KMS-11 (cell line): ENCODE measurements around the gene XAB2.

Experiments
- H2AFZ ChIP-seq: fragments of 200-600 bp; sonication (generic); 2 replicates; pipeline ENCODE4 v1.6.1; 2016; ENCODE audit warnings: antibody characterized with exemption, mixed run types, low read depth
- H3K27ac ChIP-seq: fragments of 200-600 bp; sonication (generic); 2 replicates; pipeline ENCODE4 v1.6.1; 2016; ENCODE audit warnings: mild to moderate bottlenecking, mixed run types
- H3K27me3 ChIP-seq: fragments of 200-600 bp; sonication (generic); 2 replicates; pipeline ENCODE4 v1.6.1; 2017; ENCODE audit warnings: mild to moderate bottlenecking, low read depth, mixed run types, moderate library complexity; ENCODE audit not compliant: insufficient read depth
- H3K36me3 ChIP-seq: fragments of 200-600 bp; sonication (generic); 2 replicates; pipeline ENCODE4 v1.6.1; 2017; ENCODE audit warnings: mild to moderate bottlenecking, mixed run types; ENCODE audit not compliant: insufficient read depth
- H3K4me1 ChIP-seq: fragments of 200-600 bp; sonication (generic); 2 replicates; pipeline ENCODE4 v1.6.1; 2016; ENCODE audit warnings: mild to moderate bottlenecking, low read depth, mixed run types; ENCODE audit not compliant: poor library complexity, severe bottlenecking
- H3K4me2 ChIP-seq: fragments of 200-600 bp; sonication (generic); 2 replicates; pipeline ENCODE4 v1.7.0; 2016; ENCODE audit warnings: mild to moderate bottlenecking, mixed run types
- H3K4me3 ChIP-seq: fragments of 200-600 bp; sonication (generic); IDR thresholded peaks from 2 replicates; pipeline ENCODE4 v1.6.1; 2017; ENCODE audit warnings: low read depth, low read length, mixed read lengths; ENCODE audit not compliant: insufficient read depth
- H3K79me2 ChIP-seq: fragments of 200-600 bp; sonication (generic); 2 replicates; pipeline ENCODE4 v1.6.1; 2016; ENCODE audit warnings: low read depth, mixed run types; ENCODE audit not compliant: insufficient read depth
- H3K9ac ChIP-seq: fragments of 200-600 bp; sonication (generic); 2 replicates; pipeline ENCODE4 v1.6.1; 2016; ENCODE audit warnings: mild to moderate bottlenecking, mixed run types
- H4K20me1 ChIP-seq: fragments of 200-600 bp; sonication (generic); 2 replicates; pipeline ENCODE4 v1.6.1; 2016; ENCODE audit warnings: mild to moderate bottlenecking, mixed run types; ENCODE audit not compliant: insufficient read depth
- CTCF ChIP-seq: fragments of 200-600 bp; sonication (generic); conservative IDR thresholded peaks from 2 replicates; pipeline ENCODE4 v1.6.1; 2017; ENCODE audit warnings: low read depth, mild to moderate bottlenecking, antibody characterized with exemption, low read length, moderate library complexity, mixed read lengths

Gene XAB2

GRCh38 chr19:7657131-7657751, 27.9 kb upstream of the XAB2 start:
- H2AFZ ChIP-seq: no peak overlapping the region
- no peak overlapping the region for H3K9ac ChIP-seq
- no peak for TF ChIP-seq CTCF

GRCh38 chr19:7655581-7655980, 26.2 kb upstream of the XAB2 start:
- no peak overlapping the region for H3K27ac ChIP-seq
- peaks cover 29% of the 10 kb centered on the region; the same call in 1 of the 2 replicates for H3K27me3 ChIP-seq
- peaks cover 8% of the 10 kb centered on the region for H3K4me1 ChIP-seq
- H3K79me2 ChIP-seq: no peaks in the 10 kb centered on the region
- H3K9ac ChIP-seq: no peak overlapping the region
- no peak overlapping the region for H3K4me2 ChIP-seq
- no peak overlapping the region for H2AFZ ChIP-seq
- no peaks in the 10 kb centered on the region for H4K20me1 ChIP-seq
- H3K36me3 ChIP-seq: no peaks in the 10 kb centered on the region
- TF ChIP-seq CTCF: no peak
- H3K4me3 ChIP-seq: no peak overlapping the region

More at GRCh38 chr19:7657131-7657751, 27.9 kb upstream of the XAB2 start:
- Histone ChIP-seq H3K4me3 (no peak overlapping the region), H3K79me2 (no peaks in the 10 kb centered on the region), H3K27ac (no peak overlapping the region), H3K27me3 (peaks cover 35% of the 10 kb centered on the region; the same call in 1 of the 2 replicates), H3K4me1 (peaks cover 2% of the 10 kb centered on the region), H4K20me1 (no peaks in the 10 kb centered on the region), H3K36me3 (no peaks in the 10 kb centered on the region), H3K4me2 (no peak overlapping the region)

GRCh38 chr19:7654401-7654800, 25.1 kb upstream of the XAB2 start:
- H3K4me1 ChIP-seq: peaks cover 8% of the 10 kb centered on the region
- H4K20me1 ChIP-seq: no peaks in the 10 kb centered on the region
- H3K27ac ChIP-seq: no peak overlapping the region
- H3K79me2 ChIP-seq: no peaks in the 10 kb centered on the region
- no peak overlapping the region for H3K4me3 ChIP-seq
- H3K9ac ChIP-seq: no peak overlapping the region
- no peaks in the 10 kb centered on the region for H3K36me3 ChIP-seq
- no peak for TF ChIP-seq CTCF
- no peak overlapping the region for H3K4me2 ChIP-seq
- H2AFZ ChIP-seq: no peak overlapping the region
- peaks cover 29% of the 10 kb centered on the region; the same call in 1 of the 2 replicates for H3K27me3 ChIP-seq

- H3K27ac ChIP-seq: no peak overlapping the region
- peaks cover 8% of the 10 kb centered on the region for H3K4me1 ChIP-seq
- no peaks in the 10 kb centered on the region for H3K36me3 ChIP-seq
- no peaks in the 10 kb centered on the region for H3K79me2 ChIP-seq
- H3K4me2 ChIP-seq: peak overlapping the region; percentile 68
- H2AFZ ChIP-seq: peak overlapping the region; percentile 85
- H3K27me3 ChIP-seq: peaks cover 12% of the 10 kb centered on the region; the same call in 1 of the 2 replicates
- no peaks in the 10 kb centered on the region for H4K20me1 ChIP-seq
- no peak overlapping the region; the same call in 1 of the 2 replicates for H3K9ac ChIP-seq
- no peak overlapping the region for H3K4me3 ChIP-seq
- peak; percentile 90 for TF ChIP-seq CTCF
These were observed 22.8 kb upstream of the XAB2 start for GRCh38 chr19:7652061-7652641.
